HepG2 (cell line): Measurements from ENCODE around the gene KLHL36. TPM values are rescaled to one million over a fixed set of nuclear protein-coding genes. Genes with fewer than 3 reads are reported as not detected.

Source experiments
- ATAC-seq: fragments of 200-7000 bp; cut with Tn5 transposase; 3 replicates; pipeline ENCODE4 v1.9.1; 2020; ENCODE audit warnings: mild to moderate bottlenecking, moderate library complexity
- BruUV-seq: library from RNA; stranded (reverse); fragments of 400-500 nt; replicated peaks from 2 replicates; lab custom pipeline; 2021; lab: Mats Ljungman, UMichigan
- CTCF ChIA-PET: fragments of 300-600 bp; formaldehyde crosslinking; extraction: SDS; loops from one replicate; lab custom pipeline; 2021; ENCODE audit warnings: low total read pairs, inconsistent platforms, low intra/inter-chr PET ratio; lab: Yijun Ruan, JAX
- POLR2A ChIA-PET: fragments of 350-600 bp; sonication (Branson Sonifier 250); formaldehyde crosslinking; loops from one replicate; lab custom pipeline; 2020; ENCODE audit warnings: antibody characterized with exemption, inconsistent platforms; lab: Yijun Ruan, JAX
- DNase-seq: peaks from one replicate; pipeline ENCODE4 v3.0.0-alpha.2; 2015; ENCODE audit warnings: low spot score
- FAIRE-seq: peaks from 3 replicates; lab custom pipeline; 2011; peaks lifted over from hg19 to GRCh38; lab: Jason Lieb, UNC
- H2AFZ ChIP-seq: one replicate; pipeline ENCODE4 v1.6.1; 2011; ENCODE audit warnings: low read length, inconsistent platforms
- H3K27ac ChIP-seq: fragments of 300-600 bp; 3 replicates; pipeline ENCODE4 v1.8.0; 2011; ENCODE audit warnings: mixed run types, mild to moderate bottlenecking, mixed read lengths, low read length, inconsistent platforms; ENCODE audit not compliant: insufficient read depth; ENCODE audit errors: extremely low read length
- H3K27me3 ChIP-seq, 2 experiments: fragments of 200-600 bp in 1 of 2; 2 replicates in 1 of 2; 3 replicates in 1 of 2; pipeline versions ENCODE4 v1.6.0 to v1.8.0; 2011; ENCODE audit warnings: low read length in 2 of 2, mild to moderate bottlenecking in 2 of 2, moderate library complexity in 2 of 2, inconsistent platforms in 1 of 2; ENCODE audit not compliant: insufficient read depth in 2 of 2, control insufficient read depth in 1 of 2
- H3K36me3 ChIP-seq, 2 experiments: fragments of 200-600 bp in 1 of 2; replicated peaks in 1 of 2; 2 replicates in 1 of 2; 3 replicates in 1 of 2; pipeline versions ENCODE4 v1.5.1 to v1.8.0; 2011; ENCODE audit warnings: low read length in 2 of 2, inconsistent platforms in 1 of 2; ENCODE audit not compliant: insufficient read depth in 2 of 2, control insufficient read depth in 1 of 2
- H3K4me1 ChIP-seq: 2 replicates; pipeline ENCODE4 v1.5.1; 2012; ENCODE audit warnings: low read length, inconsistent platforms; ENCODE audit not compliant: insufficient read depth
- H3K4me2 ChIP-seq: 2 replicates; pipeline ENCODE4 v1.6.0; 2011; ENCODE audit warnings: low read depth, low read length, inconsistent platforms
- H3K4me3 ChIP-seq, 3 experiments: fragments of 200-600 bp in 1 of 3; sonication (generic), shearing (Covaris generic) in 1 of 3; replicated peaks in 1 of 3; 2 replicates each; pipeline ENCODE4 v1.5.1; 2011 to 2016; ENCODE audit warnings: low read length in 3 of 3, inconsistent platforms in 2 of 3, low read depth in 2 of 3, mild to moderate bottlenecking in 2 of 3, control low read depth in 1 of 3, mixed read lengths in 1 of 3; ENCODE audit not compliant: insufficient read depth in 1 of 3
- H3K79me2 ChIP-seq: one replicate; pipeline ENCODE4 v1.6.1; 2011; ENCODE audit warnings: low read length, inconsistent platforms; ENCODE audit not compliant: insufficient read depth
- H3K9ac ChIP-seq: 2 replicates; pipeline ENCODE4 v1.6.0; 2011; ENCODE audit warnings: mild to moderate bottlenecking, low read depth, low read length, inconsistent platforms; ENCODE audit not compliant: insufficient read depth
- H3K9me3 ChIP-seq: 2 replicates; pipeline ENCODE4 v1.5.1; 2012; ENCODE audit warnings: mild to moderate bottlenecking, low read length
- H4K20me1 ChIP-seq: 2 replicates; pipeline ENCODE4 v1.6.0; 2011; ENCODE audit warnings: inconsistent platforms, mild to moderate bottlenecking, low read length, moderate library complexity; ENCODE audit not compliant: insufficient read depth
- PAWR ChIP-seq: sonication (generic); formaldehyde crosslinking; IDR thresholded peaks from 2 replicates; pipeline ENCODE4 v1.4.0; 2020; ENCODE audit warnings: missing genetic modification reagents, mild to moderate bottlenecking, borderline replicate concordance
- RFX5 ChIP-seq: IDR thresholded peaks from 2 replicates; pipeline ENCODE4 v1.6.1; 2011; ENCODE audit warnings: low read depth, low read length, improper control_type of control experiment
- SAP130 ChIP-seq: IDR thresholded peaks from 2 replicates; pipeline ENCODE4 v1.6.1; 2016; ENCODE audit warnings: low read depth
- ZFP41 ChIP-seq: sonication (generic); formaldehyde crosslinking; IDR thresholded peaks from 2 replicates; pipeline ENCODE4 v1.4.0; 2020; ENCODE audit warnings: mild to moderate bottlenecking, missing genetic modification reagents, borderline replicate concordance
- ZNF432 ChIP-seq: sonication (generic); formaldehyde crosslinking; IDR thresholded peaks from 2 replicates; pipeline ENCODE4 v1.5.0; 2020; ENCODE audit warnings: missing genetic modification reagents, mild to moderate bottlenecking, borderline replicate concordance
- ZNF781 ChIP-seq: sonication (generic); formaldehyde crosslinking; IDR thresholded peaks from 2 replicates; pipeline ENCODE4 v1.5.1; 2020; ENCODE audit warnings: borderline replicate concordance, mild to moderate bottlenecking, missing genetic modification reagents; ENCODE audit errors: not compliant biosample characterization
- WGBS: methylation state at CpG from one replicate; pipeline ENCODE4 v1.1.6; 2017; ENCODE audit warnings: low lambda C conversion rate; 5-methylcytosine and 5-hydroxymethylcytosine counted together
- in situ Hi-C: cut with HindIII; loops from 2 replicates; pipeline ENCODE4 v1.10.0; 2017; ENCODE audit warnings: low pct_unique_long_range_greater_than_20kb; ENCODE audit not compliant: extremely low pct_ligation_motif_present
- intact Hi-C: fragments of 100-400 bp; cut with micrococcal nuclease; formaldehyde crosslinking; loops from one replicate; pipeline ENCODE4 v1.10.0; 2022; ENCODE audit not compliant: unreplicated experiment
- polyA plus RNA-seq, 8 experiments: library from polyadenylated mRNA; depleted of rRNA in 3 of 8; stranded (reverse) in 7 of 8; unstranded in 1 of 8; fragments of >200 nt; fragmentation: Illumina TruSeq in 4 of 8; extraction: Trizol in 4 of 8; gene quantifications; 2 replicates each; pipeline versions ENCODE4 v1.2.1 to v1.2.3, GENCODE V29; 2011 to 2016; ENCODE audit warnings: low read depth in 4 of 8, missing spikeins in 1 of 8, mixed read lengths in 1 of 8; ENCODE audit not compliant: insufficient read depth in 1 of 8
- total RNA-seq, 5 experiments: library from RNA; depleted of rRNA; stranded (reverse); fragments of >200 nt; fragmentation: Illumina TruSeq; extraction: Trizol; gene quantifications; 2 replicates each; pipeline ENCODE4 v1.2.3, GENCODE V29; 2016; ENCODE audit warnings: low read depth in 1 of 5
- TF ChIP-seq, protein P1 (sequence below): sonication (generic); formaldehyde crosslinking; IDR thresholded peaks from 2 replicates; pipeline ENCODE4 v1.5.0; 2020; ENCODE audit warnings: missing genetic modification reagents, mild to moderate bottlenecking, borderline replicate concordance
- TF ChIP-seq, protein P2 (sequence below): sonication (generic); formaldehyde crosslinking; IDR thresholded peaks from 2 replicates; pipeline ENCODE4 v1.4.0; 2020; ENCODE audit warnings: mild to moderate bottlenecking, missing genetic modification reagents
- TF ChIP-seq, protein P3 (sequence below): sonication (generic); formaldehyde crosslinking; IDR thresholded peaks from 2 replicates; pipeline ENCODE4 v1.5.1; 2020; ENCODE audit warnings: missing genetic modification reagents, mild to moderate bottlenecking, borderline replicate concordance
- TF ChIP-seq, protein P4 (sequence below): sonication (generic); formaldehyde crosslinking; IDR thresholded peaks from 2 replicates; pipeline ENCODE4 v1.9.0; 2021; ENCODE audit warnings: missing genetic modification reagents, mild to moderate bottlenecking, borderline replicate concordance

The KLHL36 gene
- total and polyA plus RNA-seq, 2 of the 13 experiments (the other 11 are each of a cell fraction or from before 2014, with no cell fraction given), result 24.3 to 26.0 TPM

DNA sequence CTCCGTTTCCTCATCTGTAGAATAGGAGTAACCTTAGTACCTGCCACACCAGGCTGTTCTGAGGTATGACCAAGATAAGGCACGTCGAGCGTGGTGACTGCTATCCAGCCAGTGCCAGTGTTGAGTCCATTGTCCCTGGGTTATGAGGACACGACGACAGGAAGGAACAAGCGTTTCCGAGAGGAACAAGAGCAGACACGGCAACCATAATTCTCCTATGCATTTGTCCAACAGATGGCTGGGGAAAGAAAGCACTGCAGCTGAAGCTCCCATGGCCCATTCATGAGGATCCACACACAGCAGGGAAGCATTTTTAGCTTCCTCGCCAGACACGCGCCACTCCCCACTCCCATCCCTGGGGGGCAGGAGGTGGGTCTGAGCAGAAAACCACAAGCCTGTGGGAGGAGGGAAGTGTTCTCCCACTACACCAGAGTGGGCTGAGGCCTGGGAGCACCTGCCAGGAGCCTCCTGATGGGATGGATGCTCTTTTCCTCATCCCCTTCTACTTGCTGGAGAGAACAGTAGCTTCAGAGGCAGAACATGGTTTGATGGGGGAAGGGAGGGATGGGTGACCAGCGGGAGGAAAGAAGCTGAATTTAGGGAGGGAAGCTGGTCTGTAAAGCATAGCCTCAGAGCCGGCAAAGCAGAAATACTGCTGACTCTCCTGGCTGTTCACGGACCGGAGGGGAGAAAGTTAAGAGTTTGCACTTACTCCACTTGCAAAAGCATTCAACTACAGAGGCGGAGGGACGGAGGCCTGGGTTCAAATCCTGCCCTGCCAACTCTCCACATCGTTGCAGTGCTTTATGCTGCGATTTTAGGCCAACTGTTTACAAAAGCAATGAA lies 33.1 kb upstream of the KLHL36 start:
- DNase-seq, result no peak
- FAIRE-seq, result no peak
- H3K27ac ChIP-seq, result no peak overlapping the region
- WGBS, result 93% methylated on average over 20 of the region's 20 CpGs
- no peak overlapping the region for H2AFZ ChIP-seq
- intact Hi-C loops, result no loop called here
- H3K36me3 ChIP-seq, result peaks cover 0 to 1% of the 10 kb centered on the region in 2 experiments; a peak in 2 of 5 replicates
- H3K4me2 ChIP-seq, result no peak overlapping the region
- H3K4me1 ChIP-seq, result peaks cover 33% of the 10 kb centered on the region
- in situ Hi-C loops, result no loop called here
- ATAC-seq, result no peak
- H3K9me3 ChIP-seq, result no peaks in the 10 kb centered on the region
- no TSS peak for BruUV-seq
- POLR2A ChIA-PET, result no interaction called here
- no peaks in the 10 kb centered on the region; a peak in 1 of 5 replicates for H3K27me3 ChIP-seq
- CTCF ChIA-PET, result no interaction called here
- no peak overlapping the region for H3K9ac ChIP-seq
- no peaks in the 10 kb centered on the region for H3K79me2 ChIP-seq
- no peak overlapping the region for H3K4me3 ChIP-seq
- H4K20me1 ChIP-seq, result no peaks in the 10 kb centered on the region; the same call in 1 of the 2 replicates
- TF ChIP-seq, protein P1, sequence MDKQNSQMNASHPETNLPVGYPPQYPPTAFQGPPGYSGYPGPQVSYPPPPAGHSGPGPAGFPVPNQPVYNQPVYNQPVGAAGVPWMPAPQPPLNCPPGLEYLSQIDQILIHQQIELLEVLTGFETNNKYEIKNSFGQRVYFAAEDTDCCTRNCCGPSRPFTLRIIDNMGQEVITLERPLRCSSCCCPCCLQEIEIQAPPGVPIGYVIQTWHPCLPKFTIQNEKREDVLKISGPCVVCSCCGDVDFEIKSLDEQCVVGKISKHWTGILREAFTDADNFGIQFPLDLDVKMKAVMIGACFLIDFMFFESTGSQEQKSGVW, result no peak
- TF ChIP-seq, protein P2, sequence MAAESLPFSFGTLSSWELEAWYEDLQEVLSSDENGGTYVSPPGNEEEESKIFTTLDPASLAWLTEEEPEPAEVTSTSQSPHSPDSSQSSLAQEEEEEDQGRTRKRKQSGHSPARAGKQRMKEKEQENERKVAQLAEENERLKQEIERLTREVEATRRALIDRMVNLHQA (CRISPR knock-in tag), result no peak
- TF ChIP-seq SAP130 (no peak), RFX5 (no peak), ZNF781 (CRISPR knock-in tag) (no peak), PAWR (CRISPR knock-in tag) (no peak), ZFP41 (CRISPR knock-in tag) (no peak), ZNF432 (CRISPR knock-in tag) (no peak)
- TF ChIP-seq, protein P3, sequence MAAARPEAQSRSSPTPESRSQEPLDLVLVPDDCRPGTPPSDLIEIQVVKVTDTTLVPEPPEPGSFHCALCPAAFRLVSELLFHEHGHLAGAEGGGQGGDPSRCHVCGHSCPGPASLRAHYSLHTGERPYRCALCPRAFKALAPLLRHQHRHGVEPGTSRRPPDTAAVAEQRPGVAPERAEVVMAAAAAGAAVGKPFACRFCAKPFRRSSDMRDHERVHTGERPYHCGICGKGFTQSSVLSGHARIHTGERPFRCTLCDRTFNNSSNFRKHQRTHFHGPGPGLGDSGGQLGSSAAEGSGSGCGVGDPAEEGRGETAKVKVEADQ (CRISPR knock-in tag), result no peak
- TF ChIP-seq, protein P4, sequence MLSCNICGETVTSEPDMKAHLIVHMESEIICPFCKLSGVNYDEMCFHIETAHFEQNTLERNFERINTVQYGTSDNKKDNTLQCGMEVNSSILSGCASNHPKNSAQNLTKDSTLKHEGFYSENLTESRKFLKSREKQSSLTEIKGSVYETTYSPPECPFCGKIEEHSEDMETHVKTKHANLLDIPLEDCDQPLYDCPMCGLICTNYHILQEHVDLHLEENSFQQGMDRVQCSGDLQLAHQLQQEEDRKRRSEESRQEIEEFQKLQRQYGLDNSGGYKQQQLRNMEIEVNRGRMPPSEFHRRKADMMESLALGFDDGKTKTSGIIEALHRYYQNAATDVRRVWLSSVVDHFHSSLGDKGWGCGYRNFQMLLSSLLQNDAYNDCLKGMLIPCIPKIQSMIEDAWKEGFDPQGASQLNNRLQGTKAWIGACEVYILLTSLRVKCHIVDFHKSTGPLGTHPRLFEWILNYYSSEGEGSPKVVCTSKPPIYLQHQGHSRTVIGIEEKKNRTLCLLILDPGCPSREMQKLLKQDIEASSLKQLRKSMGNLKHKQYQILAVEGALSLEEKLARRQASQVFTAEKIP (CRISPR knock-in tag), result no peak
- TF ChIP-seq, all 625 proteins: peak for 0
